Nephron (organoid): Measurements from ENCODE around the gene PRPF40B.

Experiments used
- H3K27ac Mint-ChIP-seq, 3 experiments: 2 replicates each; pipeline ENCODE4 v1.8.0; 2020; ENCODE audit warnings: mixed read lengths in 3 of 3, mild to moderate bottlenecking in 2 of 3, moderate library complexity in 1 of 3
- H3K27me3 Mint-ChIP-seq: 2 replicates; pipeline ENCODE4 v1.8.0; 2021; ENCODE audit warnings: low read depth, mild to moderate bottlenecking, moderate library complexity, mixed read lengths
- H3K36me3 Mint-ChIP-seq: 2 replicates; pipeline ENCODE4 v1.8.0; 2020; ENCODE audit warnings: low read depth, mixed read lengths
- H3K4me1 Mint-ChIP-seq: 2 replicates; pipeline ENCODE4 v1.8.0; 2020; ENCODE audit warnings: mixed read lengths
- H3K4me3 Mint-ChIP-seq, 3 experiments: 2 replicates each; pipeline ENCODE4 v1.8.0; 2020; ENCODE audit warnings: mild to moderate bottlenecking in 3 of 3, mixed read lengths in 3 of 3, moderate library complexity in 2 of 3
- H3K9me3 Mint-ChIP-seq: 2 replicates; pipeline ENCODE4 v1.8.0; 2020; ENCODE audit warnings: mixed read lengths
- TF ChIP-seq, protein P1 (sequence below), 3 experiments: fragments of 200-600 bp; sonication (generic); IDR thresholded peaks; one replicate each; pipeline ENCODE4 v1.5.0; 2021; ENCODE audit warnings: antibody characterized with exemption in 3 of 3; ENCODE audit not compliant: unreplicated experiment in 3 of 3

The PRPF40B gene

DNA sequence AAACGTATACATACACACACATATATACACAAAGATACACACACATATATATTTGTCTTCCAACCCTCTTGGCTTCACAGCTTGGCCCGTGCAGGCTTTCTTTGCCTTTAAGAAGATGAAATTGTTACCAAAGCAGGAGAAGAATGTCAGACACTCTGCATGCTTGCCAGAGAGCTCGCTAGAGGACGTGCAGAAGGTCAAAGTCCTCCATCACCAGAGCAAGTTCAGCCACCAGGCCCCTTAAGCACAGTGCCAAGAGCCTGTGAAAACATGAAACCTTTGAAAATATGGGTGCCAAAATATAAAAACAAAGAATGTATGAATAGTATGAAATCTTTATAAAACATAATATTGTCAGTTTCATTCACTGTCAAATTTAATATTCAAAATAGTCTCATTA is 40.5 kb upstream of the PRPF40B start:
- H3K27me3 Mint-ChIP-seq, result no peaks in the 10 kb centered on the region
- peaks cover 21% of the 10 kb centered on the region for H3K36me3 Mint-ChIP-seq
- peaks cover 60% of the 10 kb centered on the region for H3K4me1 Mint-ChIP-seq
- TF ChIP-seq, protein P1, sequence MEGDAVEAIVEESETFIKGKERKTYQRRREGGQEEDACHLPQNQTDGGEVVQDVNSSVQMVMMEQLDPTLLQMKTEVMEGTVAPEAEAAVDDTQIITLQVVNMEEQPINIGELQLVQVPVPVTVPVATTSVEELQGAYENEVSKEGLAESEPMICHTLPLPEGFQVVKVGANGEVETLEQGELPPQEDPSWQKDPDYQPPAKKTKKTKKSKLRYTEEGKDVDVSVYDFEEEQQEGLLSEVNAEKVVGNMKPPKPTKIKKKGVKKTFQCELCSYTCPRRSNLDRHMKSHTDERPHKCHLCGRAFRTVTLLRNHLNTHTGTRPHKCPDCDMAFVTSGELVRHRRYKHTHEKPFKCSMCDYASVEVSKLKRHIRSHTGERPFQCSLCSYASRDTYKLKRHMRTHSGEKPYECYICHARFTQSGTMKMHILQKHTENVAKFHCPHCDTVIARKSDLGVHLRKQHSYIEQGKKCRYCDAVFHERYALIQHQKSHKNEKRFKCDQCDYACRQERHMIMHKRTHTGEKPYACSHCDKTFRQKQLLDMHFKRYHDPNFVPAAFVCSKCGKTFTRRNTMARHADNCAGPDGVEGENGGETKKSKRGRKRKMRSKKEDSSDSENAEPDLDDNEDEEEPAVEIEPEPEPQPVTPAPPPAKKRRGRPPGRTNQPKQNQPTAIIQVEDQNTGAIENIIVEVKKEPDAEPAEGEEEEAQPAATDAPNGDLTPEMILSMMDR (IDR thresholded peaks at IDR 0.05; ENCODE audit: unreplicated experiment in 3 of 3), result no peak
- peak overlapping the region in 1 of 3 experiments; percentile 7 for H3K4me3 Mint-ChIP-seq
- H3K9me3 Mint-ChIP-seq, result no peaks in the 10 kb centered on the region
- H3K27ac Mint-ChIP-seq, result peak overlapping the region; percentile 17 to 79 (median 66)

DNA sequence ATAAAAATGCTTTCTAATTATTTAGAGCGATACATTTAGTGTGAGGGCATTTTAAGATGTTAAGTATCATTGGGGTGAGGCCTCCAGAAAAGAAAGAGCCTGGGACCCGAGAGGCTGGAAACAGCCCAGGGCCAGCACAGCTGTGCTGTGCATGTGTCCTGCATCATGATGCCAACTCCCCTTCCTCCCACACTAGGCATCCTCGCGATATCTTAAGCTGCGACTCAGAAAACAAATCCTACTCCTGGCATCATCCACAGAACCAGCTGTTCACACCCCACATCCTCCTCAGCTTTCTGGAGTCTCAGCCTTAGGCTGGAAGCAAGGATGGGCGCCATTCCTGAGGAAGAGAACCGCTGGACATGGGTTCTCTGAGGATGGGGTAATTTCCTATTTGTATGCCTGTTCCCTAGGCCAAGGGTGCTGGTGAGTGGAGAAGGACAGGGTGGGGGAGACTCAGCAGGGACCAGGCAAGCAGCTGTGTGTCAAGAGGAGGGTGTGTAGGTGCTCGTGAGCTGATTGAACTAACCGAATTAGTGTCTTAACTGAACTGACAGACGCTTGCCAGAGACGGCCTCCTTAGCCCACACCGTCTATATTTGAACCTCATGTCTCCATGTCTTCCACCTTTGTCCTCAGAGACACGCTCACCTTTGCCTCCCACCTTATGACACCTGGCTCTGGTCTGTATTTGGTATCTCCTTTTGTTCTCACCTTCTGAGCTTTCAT is 39.8 kb upstream of the PRPF40B start:
- TF ChIP-seq, protein P1 (IDR thresholded peaks at IDR 0.05; ENCODE audit: unreplicated experiment in 3 of 3), result no peak
- Mint-ChIP-seq H3K9me3 (no peaks in the 10 kb centered on the region), H3K36me3 (peaks cover 19% of the 10 kb centered on the region), H3K4me1 (peaks cover 60% of the 10 kb centered on the region), H3K27ac (peak overlapping the region; percentile 14 to 79 (median 65)), H3K27me3 (no peaks in the 10 kb centered on the region), H3K4me3 (no peak overlapping the region)

DNA sequence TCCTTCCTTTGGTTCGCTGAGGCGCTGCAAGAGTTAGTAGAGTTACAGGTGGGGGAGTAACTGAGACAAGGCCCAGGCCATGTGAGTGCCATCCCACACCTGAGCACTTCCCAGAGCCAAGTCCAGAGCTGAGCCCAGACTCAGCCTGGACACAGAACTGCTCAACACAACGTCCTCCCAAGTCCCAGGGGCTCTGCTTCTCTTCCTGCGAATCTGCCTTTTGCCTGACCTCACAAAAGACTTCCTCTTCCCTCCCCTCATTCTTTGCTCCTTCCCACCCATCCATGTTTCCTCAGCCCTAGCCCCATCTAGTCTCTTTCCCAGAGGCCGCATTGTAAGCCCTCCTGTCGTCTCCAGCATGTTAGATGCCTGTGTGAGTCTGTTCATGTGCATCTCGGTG is 38.8 kb upstream of the PRPF40B start:
- Mint-ChIP-seq H3K36me3 (peaks cover 23% of the 10 kb centered on the region), H3K9me3 (no peaks in the 10 kb centered on the region), H3K4me3 (peak overlapping the region in 1 of 3 experiments; percentile 57), H3K4me1 (peaks cover 60% of the 10 kb centered on the region), H3K27me3 (no peaks in the 10 kb centered on the region), H3K27ac (peak overlapping the region; percentile 69 to 84 (median 79))
- TF ChIP-seq, protein P1 (IDR thresholded peaks at IDR 0.05; ENCODE audit: unreplicated experiment in 3 of 3), result no peak

DNA sequence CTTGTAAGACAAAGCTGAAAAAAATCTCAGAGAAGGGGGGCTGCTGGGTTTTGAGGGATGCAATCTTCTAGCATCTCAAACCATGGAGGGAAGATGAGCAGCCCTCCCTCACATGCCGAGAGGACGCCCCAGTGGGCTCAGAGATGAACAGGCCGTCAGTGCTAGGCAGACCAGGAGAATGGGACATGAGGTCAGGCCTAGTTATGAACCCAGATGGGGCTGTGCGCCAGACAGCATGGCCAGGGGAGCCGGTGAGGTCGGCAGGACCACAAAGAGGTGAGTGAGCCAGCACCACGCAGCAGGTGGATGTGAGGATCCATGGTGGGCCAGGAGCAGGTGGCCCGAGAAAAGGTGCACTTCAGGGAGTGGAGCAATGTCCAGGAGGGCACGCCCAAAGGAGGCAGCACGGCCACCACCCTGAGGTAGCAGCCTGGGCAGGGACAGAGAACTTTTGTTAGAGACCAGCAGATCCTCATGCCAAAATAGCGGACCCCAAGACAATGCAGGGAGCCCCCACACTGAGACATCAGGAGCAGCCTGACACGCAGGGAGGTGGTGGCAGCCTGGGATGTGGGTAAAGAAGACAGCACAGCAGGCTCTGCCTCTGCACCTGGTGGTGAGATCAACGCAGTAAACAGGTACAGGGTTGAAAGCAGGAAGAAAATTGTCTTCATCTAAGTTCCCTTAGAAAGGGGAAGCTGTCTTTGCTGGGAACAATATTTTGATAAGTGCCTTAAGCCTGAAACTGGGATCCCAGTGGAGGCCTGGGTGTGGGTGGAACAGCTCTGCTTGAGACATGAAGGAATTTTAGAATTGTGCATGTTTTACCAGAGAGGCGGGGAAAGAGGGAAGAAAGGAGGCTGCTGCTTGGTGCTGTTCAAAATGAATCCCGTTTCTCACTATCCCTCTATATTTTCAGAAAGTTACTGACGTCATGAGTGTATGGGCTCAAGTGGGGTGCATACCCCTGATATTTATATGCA is 37.6 kb upstream of the PRPF40B start:
- H3K4me1 Mint-ChIP-seq, result peaks cover 54% of the 10 kb centered on the region
- TF ChIP-seq, protein P1 (IDR thresholded peaks at IDR 0.05; ENCODE audit: unreplicated experiment in 3 of 3), result no peak
- H3K36me3 Mint-ChIP-seq, result peaks cover 32% of the 10 kb centered on the region
- H3K4me3 Mint-ChIP-seq, result no peak overlapping the region
- peaks cover 6% of the 10 kb centered on the region for H3K9me3 Mint-ChIP-seq
- H3K27me3 Mint-ChIP-seq, result no peaks in the 10 kb centered on the region
- H3K27ac Mint-ChIP-seq, result peak overlapping the region; percentile 30 to 84 (median 38)

DNA sequence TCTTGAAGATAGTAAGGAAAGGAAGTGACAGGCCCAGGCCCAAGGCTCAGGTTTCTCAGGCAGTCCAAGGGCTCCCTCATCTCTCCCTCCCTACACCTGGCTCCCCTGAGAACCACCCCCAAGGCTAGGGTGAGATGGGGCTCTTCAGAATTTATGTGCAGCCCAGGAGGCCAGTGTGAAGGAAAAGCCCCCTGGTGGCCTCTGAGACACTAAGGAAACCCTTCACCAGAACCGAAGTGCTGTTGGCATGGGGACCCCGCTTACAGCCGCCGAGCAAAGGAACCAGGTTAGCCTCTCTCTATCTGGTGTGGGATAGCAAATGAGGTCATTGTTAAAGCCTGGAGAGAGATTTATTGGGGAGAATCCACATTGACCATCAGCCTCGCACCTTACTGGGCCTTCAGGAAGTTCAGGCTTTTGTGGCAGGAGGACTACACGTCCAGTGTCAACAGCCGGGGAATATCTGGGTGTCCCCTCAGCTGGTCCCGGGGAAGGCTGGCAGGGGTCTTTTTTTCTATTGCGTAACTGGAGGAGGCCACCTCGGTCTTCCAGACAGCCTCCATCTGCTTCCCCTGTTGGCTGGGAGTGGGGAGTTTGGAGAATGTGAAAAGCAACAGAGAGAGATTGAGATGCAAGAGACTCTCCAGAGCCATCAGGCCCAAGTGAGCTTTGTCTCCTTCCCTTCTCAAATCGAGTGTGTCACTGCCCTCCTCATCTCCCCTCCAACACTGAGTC is 36.0 kb upstream of the PRPF40B start:
- Mint-ChIP-seq H3K36me3 (peaks cover 45% of the 10 kb centered on the region), H3K9me3 (peaks cover 15% of the 10 kb centered on the region), H3K27me3 (no peaks in the 10 kb centered on the region), H3K27ac (no peak overlapping the region), H3K4me1 (peaks cover 39% of the 10 kb centered on the region), H3K4me3 (no peak overlapping the region)
- TF ChIP-seq, protein P1 (IDR thresholded peaks at IDR 0.05; ENCODE audit: unreplicated experiment in 3 of 3), result no peak
